ENCODE data around the gene PCDH17. TPM values are rescaled to one million over a fixed set of nuclear protein-coding genes. Genes with fewer than 3 reads are reported as not detected.

Gene PCDH17
- total and polyA plus RNA-seq, 3 donors from 2014 or later: 21.3 to 27.9 (median 27.2) TPM

DNA sequence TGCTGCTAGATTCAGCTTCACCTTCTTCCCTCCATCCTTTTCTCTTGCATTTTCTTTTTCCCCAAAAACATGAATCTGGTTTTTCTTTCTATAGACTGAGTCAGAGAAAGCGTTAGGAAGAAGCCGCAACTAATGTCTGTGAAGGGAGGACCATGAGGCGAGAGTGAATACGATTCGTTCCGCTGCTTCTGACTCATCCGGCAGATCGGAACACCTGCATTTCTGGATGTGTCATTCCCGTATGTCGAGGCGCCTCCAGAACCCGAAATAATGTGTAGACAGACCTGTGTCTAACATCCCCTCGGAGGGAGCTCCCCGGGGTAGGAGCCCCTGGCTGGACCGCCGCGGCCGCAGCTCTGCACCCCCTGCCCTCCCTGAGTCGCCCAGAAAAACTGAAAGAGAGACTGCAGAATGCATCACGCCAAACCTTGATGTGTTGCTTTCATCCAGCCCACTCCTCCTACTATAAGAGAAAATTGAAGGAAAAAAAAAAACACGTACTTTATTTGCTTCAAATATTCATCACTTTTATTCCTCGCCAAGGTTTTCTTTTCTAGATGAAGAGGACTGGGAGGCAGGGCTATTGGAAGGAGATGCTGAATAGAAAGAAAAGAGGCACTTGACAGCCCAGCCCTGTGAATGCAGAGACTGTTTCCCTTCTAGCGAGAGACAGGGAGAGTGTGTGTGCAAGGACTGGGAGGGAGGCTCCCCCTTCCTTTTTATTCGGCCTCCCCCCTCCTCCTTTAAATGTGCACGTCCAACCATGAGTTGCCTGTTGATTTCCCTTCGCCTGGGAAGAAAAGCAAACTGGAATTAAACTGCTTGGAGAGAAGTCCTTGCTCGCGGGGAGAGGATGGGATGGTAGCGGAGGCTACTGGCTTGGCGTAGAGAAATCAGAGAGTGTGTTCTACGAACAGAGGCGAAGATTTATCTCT, 616 bp upstream of the PCDH17 start:
- H3K27me3 ChIP-seq: no peaks in the 10 kb centered on the region
- no peak for TF ChIP-seq POLR2A (IDR thresholded peaks at IDR 0.05)
- TF ChIP-seq, protein P1, sequence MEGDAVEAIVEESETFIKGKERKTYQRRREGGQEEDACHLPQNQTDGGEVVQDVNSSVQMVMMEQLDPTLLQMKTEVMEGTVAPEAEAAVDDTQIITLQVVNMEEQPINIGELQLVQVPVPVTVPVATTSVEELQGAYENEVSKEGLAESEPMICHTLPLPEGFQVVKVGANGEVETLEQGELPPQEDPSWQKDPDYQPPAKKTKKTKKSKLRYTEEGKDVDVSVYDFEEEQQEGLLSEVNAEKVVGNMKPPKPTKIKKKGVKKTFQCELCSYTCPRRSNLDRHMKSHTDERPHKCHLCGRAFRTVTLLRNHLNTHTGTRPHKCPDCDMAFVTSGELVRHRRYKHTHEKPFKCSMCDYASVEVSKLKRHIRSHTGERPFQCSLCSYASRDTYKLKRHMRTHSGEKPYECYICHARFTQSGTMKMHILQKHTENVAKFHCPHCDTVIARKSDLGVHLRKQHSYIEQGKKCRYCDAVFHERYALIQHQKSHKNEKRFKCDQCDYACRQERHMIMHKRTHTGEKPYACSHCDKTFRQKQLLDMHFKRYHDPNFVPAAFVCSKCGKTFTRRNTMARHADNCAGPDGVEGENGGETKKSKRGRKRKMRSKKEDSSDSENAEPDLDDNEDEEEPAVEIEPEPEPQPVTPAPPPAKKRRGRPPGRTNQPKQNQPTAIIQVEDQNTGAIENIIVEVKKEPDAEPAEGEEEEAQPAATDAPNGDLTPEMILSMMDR (IDR thresholded peaks at IDR 0.05): no peak
- intact Hi-C loops (cut with DNase I; ENCODE audit: low total_unique reads): no loop called here
- peak overlapping the region; percentile 53 to 60 for H3K4me3 ChIP-seq
- H3K4me1 ChIP-seq: peaks cover 10% of the 10 kb centered on the region
- H3K27ac ChIP-seq: no peak overlapping the region
- DNase-seq: no peak
- H3K9me3 ChIP-seq: no peaks in the 10 kb centered on the region
- H3K36me3 ChIP-seq (ENCODE audit: low read depth, missing control alignments): no peaks in the 10 kb centered on the region
- WGBS, 2 donors: 2% methylated on average over 32 of the region's 32 CpGs

DNA sequence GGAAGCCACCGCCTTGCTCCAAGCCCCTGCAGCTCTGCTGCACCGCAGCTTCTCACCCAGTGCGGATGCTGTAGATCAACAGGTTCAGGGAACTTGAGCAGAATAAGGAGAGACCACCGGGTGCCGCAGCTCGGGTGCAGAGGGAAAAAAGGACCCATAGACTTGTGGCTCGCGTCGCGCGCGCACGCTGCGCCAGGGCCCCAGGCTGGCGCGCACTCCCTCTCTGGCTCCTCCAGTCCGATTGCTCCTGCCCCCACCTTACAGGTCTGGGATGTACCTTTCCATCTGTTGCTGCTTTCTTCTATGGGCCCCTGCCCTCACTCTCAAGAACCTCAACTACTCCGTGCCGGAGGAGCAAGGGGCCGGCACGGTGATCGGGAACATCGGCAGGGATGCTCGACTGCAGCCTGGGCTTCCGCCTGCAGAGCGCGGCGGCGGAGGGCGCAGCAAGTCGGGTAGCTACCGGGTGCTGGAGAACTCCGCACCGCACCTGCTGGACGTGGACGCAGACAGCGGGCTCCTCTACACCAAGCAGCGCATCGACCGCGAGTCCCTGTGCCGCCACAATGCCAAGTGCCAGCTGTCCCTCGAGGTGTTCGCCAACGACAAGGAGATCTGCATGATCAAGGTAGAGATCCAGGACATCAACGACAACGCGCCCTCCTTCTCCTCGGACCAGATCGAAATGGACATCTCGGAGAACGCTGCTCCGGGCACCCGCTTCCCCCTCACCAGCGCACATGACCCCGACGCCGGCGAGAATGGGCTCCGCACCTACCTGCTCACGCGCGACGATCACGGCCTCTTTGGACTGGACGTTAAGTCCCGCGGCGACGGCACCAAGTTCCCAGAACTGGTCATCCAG, 964 bp downstream of the PCDH17 start:
- peak overlapping the region in 1 of 2 donors; percentile 28 for H3K27ac ChIP-seq
- DNase-seq: peak; percentile 31
- no peaks in the 10 kb centered on the region for H3K36me3 ChIP-seq (ENCODE audit: low read depth, missing control alignments)
- peak overlapping the region; percentile 53 to 60 for H3K4me3 ChIP-seq
- no peaks in the 10 kb centered on the region for H3K9me3 ChIP-seq
- H3K4me1 ChIP-seq: peaks cover 10% of the 10 kb centered on the region
- intact Hi-C loops (cut with DNase I; ENCODE audit: low total_unique reads): no loop called here
- TF ChIP-seq POLR2A (IDR thresholded peaks at IDR 0.05): no peak
- TF ChIP-seq, protein P1 (IDR thresholded peaks at IDR 0.05): no peak
- no peaks in the 10 kb centered on the region for H3K27me3 ChIP-seq
- 3 to 4% methylated on average over 22 to 64 of the region's 70 CpGs for WGBS, 2 donors

DNA sequence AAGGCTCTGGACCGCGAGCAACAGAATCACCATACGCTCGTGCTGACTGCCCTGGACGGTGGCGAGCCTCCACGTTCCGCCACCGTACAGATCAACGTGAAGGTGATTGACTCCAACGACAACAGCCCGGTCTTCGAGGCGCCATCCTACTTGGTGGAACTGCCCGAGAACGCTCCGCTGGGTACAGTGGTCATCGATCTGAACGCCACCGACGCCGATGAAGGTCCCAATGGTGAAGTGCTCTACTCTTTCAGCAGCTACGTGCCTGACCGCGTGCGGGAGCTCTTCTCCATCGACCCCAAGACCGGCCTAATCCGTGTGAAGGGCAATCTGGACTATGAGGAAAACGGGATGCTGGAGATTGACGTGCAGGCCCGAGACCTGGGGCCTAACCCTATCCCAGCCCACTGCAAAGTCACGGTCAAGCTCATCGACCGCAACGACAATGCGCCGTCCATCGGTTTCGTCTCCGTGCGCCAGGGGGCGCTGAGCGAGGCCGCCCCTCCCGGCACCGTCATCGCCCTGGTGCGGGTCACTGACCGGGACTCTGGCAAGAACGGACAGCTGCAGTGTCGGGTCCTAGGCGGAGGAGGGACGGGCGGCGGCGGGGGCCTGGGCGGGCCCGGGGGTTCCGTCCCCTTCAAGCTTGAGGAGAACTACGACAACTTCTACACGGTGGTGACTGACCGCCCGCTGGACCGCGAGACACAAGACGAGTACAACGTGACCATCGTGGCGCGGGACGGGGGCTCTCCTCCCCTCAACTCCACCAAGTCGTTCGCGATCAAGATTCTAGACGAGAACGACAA, 1.8 kb downstream of the PCDH17 start:
- peak; percentile 73 for DNase-seq
- intact Hi-C loops (cut with DNase I; ENCODE audit: low total_unique reads): no loop called here
- no peak for TF ChIP-seq POLR2A (IDR thresholded peaks at IDR 0.05)
- TF ChIP-seq, protein P1 (IDR thresholded peaks at IDR 0.05): peak in 2 of 3 experiments; percentile 54 to 58
- no peaks in the 10 kb centered on the region for H3K36me3 ChIP-seq (ENCODE audit: low read depth, missing control alignments)
- no peaks in the 10 kb centered on the region for H3K9me3 ChIP-seq
- H3K27ac ChIP-seq: no peak overlapping the region
- 0 to 14% methylated on average over 5 to 60 of the region's 77 CpGs for WGBS, 2 donors
- H3K4me1 ChIP-seq: peaks cover 10% of the 10 kb centered on the region
- H3K27me3 ChIP-seq: no peaks in the 10 kb centered on the region
- H3K4me3 ChIP-seq: peak overlapping the region; percentile 53 to 60

DNA sequence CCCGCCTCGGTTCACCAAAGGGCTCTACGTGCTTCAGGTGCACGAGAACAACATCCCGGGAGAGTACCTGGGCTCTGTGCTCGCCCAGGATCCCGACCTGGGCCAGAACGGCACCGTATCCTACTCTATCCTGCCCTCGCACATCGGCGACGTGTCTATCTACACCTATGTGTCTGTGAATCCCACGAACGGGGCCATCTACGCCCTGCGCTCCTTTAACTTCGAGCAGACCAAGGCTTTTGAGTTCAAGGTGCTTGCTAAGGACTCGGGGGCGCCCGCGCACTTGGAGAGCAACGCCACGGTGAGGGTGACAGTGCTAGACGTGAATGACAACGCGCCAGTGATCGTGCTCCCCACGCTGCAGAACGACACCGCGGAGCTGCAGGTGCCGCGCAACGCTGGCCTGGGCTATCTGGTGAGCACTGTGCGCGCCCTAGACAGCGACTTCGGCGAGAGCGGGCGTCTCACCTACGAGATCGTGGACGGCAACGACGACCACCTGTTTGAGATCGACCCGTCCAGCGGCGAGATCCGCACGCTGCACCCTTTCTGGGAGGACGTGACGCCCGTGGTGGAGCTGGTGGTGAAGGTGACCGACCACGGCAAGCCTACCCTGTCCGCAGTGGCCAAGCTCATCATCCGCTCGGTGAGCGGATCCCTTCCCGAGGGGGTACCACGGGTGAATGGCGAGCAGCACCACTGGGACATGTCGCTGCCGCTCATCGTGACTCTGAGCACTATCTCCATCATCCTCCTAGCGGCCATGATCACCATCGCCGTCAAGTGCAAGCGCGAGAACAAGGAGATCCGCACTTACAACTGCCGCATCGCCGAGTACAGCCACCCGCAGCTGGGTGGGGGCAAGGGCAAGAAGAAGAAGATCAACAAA, 2.6 kb downstream of the PCDH17 start:
- peak; percentile 24 for DNase-seq
- Histone ChIP-seq H3K4me1 (peaks cover 10% of the 10 kb centered on the region), H3K36me3 (ENCODE audit: low read depth, missing control alignments) (no peaks in the 10 kb centered on the region), H3K27ac (no peak overlapping the region), H3K9me3 (no peaks in the 10 kb centered on the region), H3K27me3 (no peaks in the 10 kb centered on the region), H3K4me3 (peak overlapping the region; percentile 32 to 60)
- TF ChIP-seq POLR2A (IDR thresholded peaks at IDR 0.05): no peak
- TF ChIP-seq, protein P1 (IDR thresholded peaks at IDR 0.05): no peak
- 3 to 7% methylated on average over 21 to 64 of the region's 78 CpGs for whole genome bisulfite sequencing, 2 donors
- intact Hi-C loops (cut with DNase I; ENCODE audit: low total_unique reads): no loop called here
